GM12878 (cell line): ENCODE results near the gene CELF2. TPM values are rescaled to one million over a fixed set of nuclear protein-coding genes. Genes with fewer than 3 reads are reported as not detected.

Experiments
- ATAC-seq: fragments of 200-7000 bp; cut with Tn5 transposase; 3 replicates; pipeline ENCODE4 v1.9.1; 2020; ENCODE audit warnings: mild to moderate bottlenecking, moderate library complexity
- BruUV-seq: library from RNA; stranded (reverse); fragments of 400-500 nt; replicated peaks from 2 replicates; lab custom pipeline; 2021; lab: Mats Ljungman, UMichigan
- CTCF ChIA-PET: fragments of 300-600 bp; sonication (Branson Sonifier 250); formaldehyde crosslinking; extraction: SDS; loops from one replicate; lab custom pipeline; 2021; ENCODE audit warnings: inconsistent platforms; lab: Yijun Ruan, JAX
- POLR2A ChIA-PET: fragments of 350-600 bp; formaldehyde crosslinking; extraction: SDS; loops from one replicate; lab custom pipeline; 2021; ENCODE audit warnings: inconsistent platforms; lab: Charles Lee
- RAD21 ChIA-PET: fragments of 300-600 bp; sonication (Branson Sonifier 250); formaldehyde crosslinking; loops from one replicate; lab custom pipeline; 2023; ENCODE audit warnings: antibody characterized with exemption; ENCODE audit not compliant: unreplicated experiment; lab: Charles Lee
- SMC1A ChIA-PET: fragments of 300-600 bp; sonication (Branson Sonifier 250); formaldehyde crosslinking; loops from one replicate; lab custom pipeline; 2023; ENCODE audit not compliant: unreplicated experiment, uncharacterized antibody; lab: Charles Lee
- DNase-seq: peaks from one replicate; pipeline ENCODE4 v3.0.0-alpha.2; 2011; ENCODE audit warnings: low read depth, low spot score
- FAIRE-seq: peaks from 3 replicates; lab custom pipeline; 2011; peaks lifted over from hg19 to GRCh38; lab: Jason Lieb, UNC
- H2AFZ ChIP-seq: 2 replicates; pipeline ENCODE4 v1.6.0; 2011; ENCODE audit warnings: low read depth, low read length, control low read depth; ENCODE audit not compliant: control insufficient read depth
- H3K27ac ChIP-seq: 2 replicates; pipeline ENCODE4 v1.5.1; 2011; ENCODE audit warnings: control low read depth; ENCODE audit not compliant: control insufficient read depth, insufficient read depth
- H3K27me3 ChIP-seq, 2 experiments: replicated peaks in 1 of 2; 2 replicates each; pipeline versions ENCODE4 v1.6.0 to v1.6.1; 2011; ENCODE audit warnings: low read length in 1 of 2; ENCODE audit not compliant: control insufficient read depth in 2 of 2, insufficient read depth in 2 of 2
- H3K36me3 ChIP-seq, 2 experiments: 2 replicates each; pipeline ENCODE4 v1.5.1; 2011; ENCODE audit warnings: low read length in 1 of 2; ENCODE audit not compliant: control insufficient read depth in 2 of 2, insufficient read depth in 2 of 2
- H3K4me1 ChIP-seq: 2 replicates; pipeline ENCODE4 v1.6.1; 2011; ENCODE audit warnings: mild to moderate bottlenecking, low read length, moderate library complexity, mixed read lengths; ENCODE audit not compliant: control insufficient read depth, insufficient read depth
- H3K4me2 ChIP-seq: 2 replicates; pipeline ENCODE4 v1.6.0; 2011; ENCODE audit warnings: control low read depth; ENCODE audit not compliant: control insufficient read depth, insufficient read depth
- H3K4me3 ChIP-seq: fragments of 200-600 bp; sonication (generic); 2 replicates; pipeline ENCODE4 v1.5.1; 2016
- H3K79me2 ChIP-seq: 2 replicates; pipeline ENCODE4 v1.6.0; 2011; ENCODE audit warnings: low read length; ENCODE audit not compliant: control insufficient read depth, insufficient read depth
- H3K9ac ChIP-seq: 2 replicates; pipeline ENCODE4 v1.8.0; 2011; ENCODE audit warnings: low read length, control low read depth, mixed read lengths; ENCODE audit not compliant: control insufficient read depth, insufficient read depth
- H3K9me3 ChIP-seq: replicated peaks from 3 replicates; pipeline ENCODE4 v1.5.1; 2011; ENCODE audit warnings: mild to moderate bottlenecking, low read length; ENCODE audit not compliant: control insufficient read depth, insufficient read depth
- H4K20me1 ChIP-seq: 2 replicates; pipeline ENCODE4 v1.6.0; 2011; ENCODE audit not compliant: control insufficient read depth, insufficient read depth
- BCLAF1 ChIP-seq: fragments of 450-650 bp; IDR thresholded peaks from 2 replicates; pipeline ENCODE4 v1.6.1; 2017; ENCODE audit warnings: antibody characterized with exemption, mild to moderate bottlenecking, moderate library complexity
- BHLHE40 ChIP-seq, 2 experiments: fragments of 450-650 bp in 1 of 2; IDR thresholded peaks; 2 replicates each; pipeline ENCODE4 v1.6.1; 2011 to 2017; ENCODE audit warnings: low read depth in 2 of 2, borderline replicate concordance in 1 of 2, improper control_type of control experiment in 1 of 2, low read length in 1 of 2, mild to moderate bottlenecking in 1 of 2
- BMI1 ChIP-seq: fragments of 450-650 bp; IDR thresholded peaks from 2 replicates; pipeline ENCODE4 v1.6.1; 2016; ENCODE audit warnings: mild to moderate bottlenecking, moderate library complexity, borderline replicate concordance
- CHD4 ChIP-seq: fragments of 200-600 bp; sonication (generic); IDR thresholded peaks from 2 replicates; pipeline ENCODE4 v1.6.1; 2016; ENCODE audit warnings: mild to moderate bottlenecking
- DPF2 ChIP-seq: fragments of 450-650 bp; IDR thresholded peaks from 2 replicates; pipeline ENCODE4 v1.6.1; 2017; ENCODE audit warnings: mild to moderate bottlenecking
- E4F1 ChIP-seq: fragments of 450-650 bp; IDR thresholded peaks from 2 replicates; pipeline ENCODE4 v1.6.1; 2018; ENCODE audit warnings: borderline replicate concordance, mild to moderate bottlenecking; ENCODE audit not compliant: partially characterized antibody
- ELK1 ChIP-seq: IDR thresholded peaks from 2 replicates; pipeline ENCODE4 v1.6.1; 2012; ENCODE audit warnings: low read depth, low read length, improper control_type of control experiment
- FOXM1 ChIP-seq: IDR thresholded peaks from 2 replicates; pipeline ENCODE4 v1.6.1; 2012; ENCODE audit warnings: low read depth, mild to moderate bottlenecking, inconsistent platforms, low read length, moderate library complexity
- JUND ChIP-seq: IDR thresholded peaks from 2 replicates; pipeline ENCODE4 v1.6.1; 2012; ENCODE audit warnings: low read depth, mild to moderate bottlenecking, low read length, improper control_type of control experiment, moderate library complexity
- MEF2A ChIP-seq: IDR thresholded peaks from 2 replicates; pipeline ENCODE4 v1.6.1; 2011; ENCODE audit warnings: low read depth, mild to moderate bottlenecking, low read length, moderate library complexity; ENCODE audit not compliant: insufficient read depth
- MYB ChIP-seq: fragments of 150-350 bp; IDR thresholded peaks from 2 replicates; pipeline ENCODE4 v1.6.1; 2014; ENCODE audit warnings: mild to moderate bottlenecking, low read depth, low read length, borderline replicate concordance
- NFYA ChIP-seq: IDR thresholded peaks from 2 replicates; pipeline ENCODE4 v1.6.1; 2011; ENCODE audit warnings: low read depth, mild to moderate bottlenecking, low read length, improper control_type of control experiment, borderline replicate concordance
- RAD51 ChIP-seq: fragments of 450-650 bp; IDR thresholded peaks from 2 replicates; pipeline ENCODE4 v1.6.1; 2016; ENCODE audit warnings: moderate library complexity, mild to moderate bottlenecking, inconsistent platforms
- SP1 ChIP-seq: IDR thresholded peaks from one replicate; pipeline ENCODE4 v1.6.1; 2011; ENCODE audit warnings: low read depth, low read length
- STAT1 ChIP-seq: fragments of 450-650 bp; conservative IDR thresholded peaks from 2 replicates; pipeline ENCODE4 v1.6.1; 2014; ENCODE audit warnings: antibody characterized with exemption, mild to moderate bottlenecking
- USF2 ChIP-seq: IDR thresholded peaks from 2 replicates; pipeline ENCODE4 v1.6.1; 2011; ENCODE audit warnings: low read depth, low read length, improper control_type of control experiment, borderline replicate concordance
- ZNF207 ChIP-seq: fragments of 450-650 bp; IDR thresholded peaks from 2 replicates; pipeline ENCODE4 v1.6.1; 2014; ENCODE audit warnings: antibody characterized with exemption, mild to moderate bottlenecking, borderline replicate concordance
- ZNF274 ChIP-seq: IDR thresholded peaks from one replicate; pipeline ENCODE4 v1.8.0; 2011; ENCODE audit not compliant: insufficient read length, insufficient read depth
- WGBS: methylation state at CpG from one replicate; pipeline ENCODE4 v1.1.6; 2016; ENCODE audit warnings: low lambda C conversion rate; ENCODE audit not compliant: insufficient replicate concordance, insufficient coverage; ENCODE audit errors: missing lambda C conversion rate; 5-methylcytosine and 5-hydroxymethylcytosine counted together
- in situ Hi-C: fragments of 300-500 bp; cut with MboI; formaldehyde crosslinking; loops from 9 replicates; pipeline ENCODE4 v1.14.3; 2018; ENCODE audit warnings: mixed read lengths
- intact Hi-C: fragments of 100-400 bp; cut with micrococcal nuclease; formaldehyde crosslinking; loops from one replicate; pipeline ENCODE4 v1.14.2; 2022; ENCODE audit not compliant: unreplicated experiment
- polyA plus RNA-seq, 11 experiments: library from polyadenylated mRNA; depleted of rRNA in 4 of 11; unstranded in 6 of 11; stranded (reverse) in 5 of 11; fragments of >200 nt; fragmentation: Nextera tagmentation in 4 of 11; fragmentation: Illumina TruSeq in 1 of 11; extraction: Ambion mirVana in 4 of 11; extraction: Trizol in 1 of 11; gene quantifications; 1 replicate in 1 of 11; 2 replicates in 10 of 11; pipeline versions ENCODE4 v1.2.1 to v1.2.3, GENCODE V29; 2011 to 2016; ENCODE audit warnings: inconsistent platforms in 2 of 11, missing spikeins in 2 of 11, low read depth in 1 of 11
- total RNA-seq, 4 experiments: library from RNA; depleted of rRNA in 3 of 4; stranded (reverse); fragments of >200 nt in 3 of 4; fragmentation: Illumina TruSeq in 1 of 4; extraction: Trizol in 1 of 4; gene quantifications; 2 replicates each; pipeline versions ENCODE4 v1.2.1 to v1.2.3, GENCODE V29; 2013 to 2021

The CELF2 gene
- total and polyA plus RNA-seq, 10 of the 15 experiments (the other 5 are each of a cell fraction or from before 2014, with no cell fraction given): 20.8 to 129 (median 86.3) TPM

- ChIA-PET POLR2A (no interaction called here), SMC1A (no interaction called here), RAD21 (no interaction called here), CTCF (no interaction called here)
- no peak overlapping the region for H2AFZ ChIP-seq
- H3K79me2 ChIP-seq: no peaks in the 10 kb centered on the region
- no peak overlapping the region for H3K4me2 ChIP-seq
- 25% methylated on average over 2 of the region's 2 CpGs for WGBS
- ATAC-seq: no peak
- intact Hi-C loops (no loop called here), in situ Hi-C loops (no loop called here)
- H3K4me1 ChIP-seq: no peaks in the 10 kb centered on the region
- no peak for FAIRE-seq
- DNase-seq: no peak
- no peaks in the 10 kb centered on the region for H3K27me3 ChIP-seq
- no peak overlapping the region for H3K4me3 ChIP-seq
- no peak overlapping the region for H3K9ac ChIP-seq
- no peak overlapping the region for H3K27ac ChIP-seq
- no peaks in the 10 kb centered on the region for H4K20me1 ChIP-seq
- no TSS peak for BruUV-seq
- H3K36me3 ChIP-seq: no peaks in the 10 kb centered on the region
- H3K9me3 ChIP-seq: no peaks in the 10 kb centered on the region
- TF ChIP-seq ZNF274: no peak
- no peak for TF ChIP-seq DPF2
- no peak for TF ChIP-seq NFYA
- no peak for TF ChIP-seq E4F1
- TF ChIP-seq MEF2A: no peak
- no peak for TF ChIP-seq ZNF207
- no peak for TF ChIP-seq SP1
- TF ChIP-seq ELK1: no peak
- no peak for TF ChIP-seq MYB
- no peak for TF ChIP-seq STAT1
- no peak for TF ChIP-seq USF2
- TF ChIP-seq FOXM1: no peak
- no peak for TF ChIP-seq CHD4
- no peak for TF ChIP-seq BMI1
- no peak for TF ChIP-seq RAD51
- TF ChIP-seq BHLHE40 (IDR thresholded peaks at IDR 0.05; ENCODE audit: borderline replicate concordance in 1 of 2, low read depth in 2 of 2, low read length in 1 of 2): no peak
- no peak for TF ChIP-seq BCLAF1
- no peak for TF ChIP-seq JUND
Measured at GRCh38 chr10:10991144-10991543, 26.5 kb upstream of the CELF2 start.
